ENCODE data around the gene ISM1.

The ISM1 gene

GRCh38 chr20:13251904-13252297 lies 30.8 kb downstream of the ISM1 start:
- no peak for DNase-seq (ENCODE audit: extremely low read depth in 1 of 2, low read depth in 1 of 2)

DNA sequence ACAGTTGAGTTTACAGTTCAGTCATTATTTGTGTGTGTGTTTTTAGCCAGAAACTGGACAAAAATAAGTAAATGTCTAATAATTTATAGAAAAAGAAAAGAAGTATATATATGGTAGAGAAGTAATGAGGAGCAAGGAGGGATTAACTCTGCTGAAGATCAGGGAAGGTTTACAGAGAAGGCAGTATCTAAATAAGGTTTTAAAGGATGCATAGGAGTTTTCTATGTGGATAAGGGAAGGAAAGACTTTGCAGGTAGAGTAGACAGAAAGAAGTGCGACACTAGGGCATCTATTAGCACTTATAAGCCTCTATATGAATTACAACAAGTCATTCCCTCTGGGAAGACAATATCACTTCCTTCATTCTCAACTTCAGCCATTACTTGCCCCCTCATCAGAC lies 34.3 kb downstream of the ISM1 start:
- DNase-seq (ENCODE audit: extremely low read depth in 1 of 2, low read depth in 1 of 2) = no peak

DNA sequence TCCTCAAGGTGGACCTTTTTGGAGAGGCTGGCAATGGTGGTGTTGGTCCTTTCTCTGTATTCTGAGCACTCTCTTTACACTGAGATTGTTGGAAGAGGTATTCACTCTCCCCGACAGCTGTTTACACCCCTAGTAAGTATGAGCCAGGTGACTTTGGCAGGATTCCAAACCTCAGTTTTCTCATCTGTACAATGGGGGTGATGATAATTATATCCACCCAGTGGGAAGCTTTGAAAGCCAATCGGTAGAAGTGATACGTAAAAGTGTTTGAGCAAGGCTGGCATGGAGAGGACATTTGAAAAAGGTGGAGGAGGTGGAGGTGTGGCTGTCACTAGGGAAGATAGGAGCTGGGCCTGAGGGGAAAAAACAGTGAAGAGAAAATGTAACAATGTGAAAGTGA lies 35.5 kb downstream of the ISM1 start:
- no peak for DNase-seq (ENCODE audit: extremely low read depth in 1 of 2, low read depth in 1 of 2)

DNA sequence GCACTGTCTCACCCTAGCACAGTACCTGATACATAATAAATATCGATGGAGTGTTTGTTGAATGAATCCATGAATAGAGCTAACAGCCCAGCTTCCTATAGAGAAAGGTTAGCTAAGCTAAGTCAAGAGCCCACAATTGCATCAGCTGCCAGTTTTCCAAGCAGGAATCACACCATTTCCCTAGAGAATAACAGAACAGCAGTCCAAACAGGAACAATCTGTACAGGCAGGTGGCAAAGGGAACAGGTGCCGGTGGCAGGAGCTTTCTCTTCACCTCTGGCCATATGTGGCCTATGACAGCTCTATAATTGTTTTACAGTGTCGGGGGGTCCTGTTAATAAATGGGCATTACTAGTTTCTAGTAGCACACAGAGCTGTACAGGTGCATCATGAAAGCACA lies 38.8 kb downstream of the ISM1 start:
- no peak for DNase-seq (ENCODE audit: extremely low read depth in 1 of 2, low read depth in 1 of 2)

GRCh38 chr20:13260650-13261279 lies 39.7 kb downstream of the ISM1 start:
- no peak for DNase-seq (ENCODE audit: extremely low read depth in 1 of 2, low read depth in 1 of 2)

DNA sequence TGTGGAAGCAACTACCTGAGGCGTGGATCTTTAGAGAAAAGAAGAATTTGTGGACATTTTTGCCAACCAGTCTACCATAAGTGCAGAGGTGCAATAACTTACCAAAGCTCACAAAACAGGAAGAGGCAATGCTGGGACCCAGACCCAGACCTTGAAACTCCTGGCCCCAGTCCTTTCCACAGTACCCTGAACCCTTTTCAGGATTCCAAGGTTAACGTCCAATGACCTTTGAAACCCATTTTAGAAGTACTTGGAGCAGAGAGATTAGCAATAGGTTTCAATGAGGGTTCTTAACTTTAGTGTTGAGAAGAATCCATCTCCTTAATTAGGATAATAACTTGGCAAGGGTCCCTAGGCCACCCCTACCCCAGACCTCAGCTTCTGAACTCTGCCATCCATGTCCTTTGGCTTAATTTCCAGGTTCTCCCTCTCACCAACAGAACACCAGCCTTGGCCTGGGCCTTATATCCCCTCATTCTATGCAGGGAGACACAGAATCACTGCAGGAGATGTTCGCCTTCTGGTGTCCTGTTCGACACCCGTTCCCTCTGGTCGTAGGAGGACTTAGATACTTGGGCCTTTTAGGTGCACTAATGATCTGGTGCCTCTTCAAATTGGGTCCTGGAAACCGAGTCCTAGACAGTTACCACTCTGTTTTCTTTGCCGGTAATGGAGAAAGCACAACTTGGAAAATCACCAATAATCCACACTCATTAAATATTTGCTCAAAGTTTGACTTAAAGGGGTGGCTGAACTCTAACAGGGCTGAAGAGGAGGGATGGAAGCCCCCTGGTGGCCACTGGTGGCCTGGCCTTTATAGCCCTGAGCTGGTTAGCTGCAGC lies 40.6 kb downstream of the ISM1 start:
- peak; percentile 19 to 54 for DNase-seq (ENCODE audit: extremely low read depth in 1 of 2, low read depth in 1 of 2)

- no peak for DNase-seq (ENCODE audit: extremely low read depth in 1 of 2, low read depth in 1 of 2)
These were observed 41.2 kb downstream of the ISM1 start for GRCh38 chr20:13262302-13262650.

DNA sequence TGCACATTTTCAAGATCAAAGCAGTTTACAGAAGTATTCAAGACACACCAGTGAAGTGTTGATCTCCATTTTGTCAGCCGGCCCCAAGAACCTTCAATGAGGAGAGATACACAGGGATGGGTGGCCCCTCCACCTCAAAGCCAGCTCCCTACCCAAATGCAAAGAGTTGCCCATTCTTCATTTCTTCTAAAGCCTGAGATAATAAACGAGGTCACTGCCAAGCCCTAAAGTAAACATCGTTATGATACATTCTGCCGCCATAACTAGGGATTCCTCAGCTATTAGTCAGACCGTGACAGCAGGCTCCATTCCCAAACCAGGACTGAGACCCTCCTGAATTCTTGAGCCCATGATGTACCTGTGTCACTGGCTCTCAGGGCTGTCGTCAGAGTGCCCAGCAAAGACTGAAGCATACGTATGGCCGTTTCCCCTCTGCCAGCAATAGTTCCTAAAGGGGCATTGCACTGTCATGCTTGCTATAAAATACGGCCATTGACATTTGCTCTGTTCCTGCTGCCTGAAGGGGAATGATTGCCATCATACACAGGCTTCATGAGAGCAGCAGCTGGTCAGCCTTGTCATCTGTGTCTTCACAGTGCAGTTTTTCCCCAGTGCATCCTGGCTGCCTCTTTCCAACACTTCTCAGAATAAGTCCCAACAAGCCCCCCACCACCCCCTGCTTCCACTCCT lies 41.7 kb downstream of the ISM1 start:
- DNase-seq (ENCODE audit: extremely low read depth in 1 of 2, low read depth in 1 of 2) = no peak

DNA sequence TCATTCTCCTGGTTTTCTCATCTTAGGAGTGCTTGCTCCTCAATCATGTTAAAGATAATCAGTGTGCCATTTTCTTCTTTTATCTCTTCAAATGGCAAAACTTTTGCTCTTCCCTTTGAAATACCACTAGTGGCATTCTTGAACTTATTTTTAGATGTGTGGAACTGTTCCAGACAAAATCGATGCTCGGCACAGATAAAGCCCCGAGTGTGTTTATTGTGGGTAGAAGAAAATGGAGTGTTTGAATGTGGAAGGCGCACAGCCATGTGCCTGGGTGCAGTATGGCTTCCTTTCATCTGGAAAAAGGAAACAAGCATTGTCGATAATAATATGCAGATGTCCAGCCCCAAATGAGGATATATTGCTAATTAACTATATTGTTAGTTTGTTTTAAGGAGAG lies 42.4 kb downstream of the ISM1 start:
- DNase-seq (ENCODE audit: extremely low read depth in 1 of 2, low read depth in 1 of 2) = no peak

DNA sequence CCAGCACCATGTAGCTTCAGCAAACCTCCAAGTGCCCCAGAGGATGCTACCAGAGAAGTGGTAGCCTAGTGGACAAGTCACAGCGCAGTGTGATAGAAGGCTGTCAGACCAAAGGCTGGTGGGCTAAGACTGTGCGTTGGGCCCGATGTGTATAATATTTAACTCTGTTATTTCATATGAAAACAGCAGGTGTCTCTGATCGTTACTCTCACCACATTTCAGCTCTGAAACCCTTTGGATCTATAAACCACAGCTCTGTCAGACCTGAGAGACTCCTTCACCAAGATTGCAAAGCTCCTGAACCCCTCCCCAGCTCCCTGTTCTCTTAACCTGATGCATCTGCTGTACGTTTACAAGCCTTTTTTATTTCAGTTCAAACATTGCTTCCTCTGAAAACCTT lies 43.8 kb downstream of the ISM1 start:
- DNase-seq (ENCODE audit: extremely low read depth in 1 of 2, low read depth in 1 of 2) = no peak

DNA sequence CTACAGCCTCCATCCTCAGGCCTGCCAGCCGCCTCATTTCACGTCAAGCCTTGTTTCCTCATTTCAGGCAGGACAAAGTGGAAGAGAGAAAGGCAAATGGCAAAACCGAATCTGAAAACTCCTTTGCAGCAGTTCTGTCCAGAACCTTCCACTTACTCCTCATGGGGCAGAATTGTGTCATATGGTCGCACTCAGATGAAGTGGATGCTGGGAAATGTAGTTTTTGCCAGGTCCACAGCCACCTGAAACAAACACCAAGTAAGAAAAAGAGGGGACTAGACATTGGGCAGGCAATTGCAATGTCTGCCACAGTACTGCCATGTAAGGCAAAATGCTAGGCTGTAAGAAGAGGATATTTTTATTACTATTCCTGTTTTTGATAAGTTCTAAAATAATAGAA lies 44.9 kb downstream of the ISM1 start:
- DNase-seq (ENCODE audit: extremely low read depth in 1 of 2, low read depth in 1 of 2) = no peak

- no peak for DNase-seq (ENCODE audit: extremely low read depth in 1 of 2, low read depth in 1 of 2)
These were observed 46.2 kb downstream of the ISM1 start for GRCh38 chr20:13267231-13267630.

DNA sequence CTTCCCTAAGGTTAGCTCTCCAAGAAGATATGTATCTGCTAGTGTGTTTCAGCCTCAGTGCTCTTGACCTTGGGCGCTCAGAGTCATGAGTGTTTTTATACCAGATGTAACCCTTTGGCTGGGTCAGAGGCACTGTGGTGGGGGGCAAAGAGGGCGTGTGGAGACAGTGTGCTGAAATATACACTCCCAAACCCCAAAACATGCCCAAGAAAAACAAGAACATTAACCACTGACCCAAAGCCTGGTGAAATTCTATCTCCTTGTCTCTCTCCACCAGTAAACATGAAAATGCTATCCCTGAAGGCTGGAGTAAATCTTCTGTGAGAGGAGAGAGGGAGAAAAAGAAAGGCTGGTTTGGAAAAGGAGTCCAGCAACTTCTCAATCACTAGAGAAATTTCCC lies 47.9 kb downstream of the ISM1 start:
- DNase-seq (ENCODE audit: extremely low read depth in 1 of 2, low read depth in 1 of 2) = no peak

DNA sequence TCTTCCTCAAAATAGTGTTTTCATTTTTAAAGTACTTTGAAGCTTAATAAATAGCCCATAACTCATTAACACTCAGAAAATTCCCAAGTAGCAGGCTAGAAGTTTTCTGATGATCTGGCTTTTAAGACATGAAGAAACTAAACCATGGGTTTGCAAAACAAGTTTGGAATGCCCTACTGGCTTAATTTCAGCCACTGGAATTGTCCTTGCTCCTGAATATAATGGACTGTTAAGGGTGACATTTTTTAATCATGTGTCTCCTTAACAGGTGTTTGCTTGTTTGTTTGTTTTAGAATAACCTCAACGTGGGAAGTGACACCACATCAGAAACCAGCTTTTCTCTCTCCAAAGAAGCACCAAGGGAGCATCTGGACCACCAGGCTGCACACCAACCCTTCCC lies 49.1 kb downstream of the ISM1 start:
- no peak for DNase-seq (ENCODE audit: extremely low read depth in 1 of 2, low read depth in 1 of 2)

- no peak for DNase-seq (ENCODE audit: extremely low read depth in 1 of 2, low read depth in 1 of 2)
These were observed 50.0 kb downstream of the ISM1 start for GRCh38 chr20:13271098-13271497.

DNA sequence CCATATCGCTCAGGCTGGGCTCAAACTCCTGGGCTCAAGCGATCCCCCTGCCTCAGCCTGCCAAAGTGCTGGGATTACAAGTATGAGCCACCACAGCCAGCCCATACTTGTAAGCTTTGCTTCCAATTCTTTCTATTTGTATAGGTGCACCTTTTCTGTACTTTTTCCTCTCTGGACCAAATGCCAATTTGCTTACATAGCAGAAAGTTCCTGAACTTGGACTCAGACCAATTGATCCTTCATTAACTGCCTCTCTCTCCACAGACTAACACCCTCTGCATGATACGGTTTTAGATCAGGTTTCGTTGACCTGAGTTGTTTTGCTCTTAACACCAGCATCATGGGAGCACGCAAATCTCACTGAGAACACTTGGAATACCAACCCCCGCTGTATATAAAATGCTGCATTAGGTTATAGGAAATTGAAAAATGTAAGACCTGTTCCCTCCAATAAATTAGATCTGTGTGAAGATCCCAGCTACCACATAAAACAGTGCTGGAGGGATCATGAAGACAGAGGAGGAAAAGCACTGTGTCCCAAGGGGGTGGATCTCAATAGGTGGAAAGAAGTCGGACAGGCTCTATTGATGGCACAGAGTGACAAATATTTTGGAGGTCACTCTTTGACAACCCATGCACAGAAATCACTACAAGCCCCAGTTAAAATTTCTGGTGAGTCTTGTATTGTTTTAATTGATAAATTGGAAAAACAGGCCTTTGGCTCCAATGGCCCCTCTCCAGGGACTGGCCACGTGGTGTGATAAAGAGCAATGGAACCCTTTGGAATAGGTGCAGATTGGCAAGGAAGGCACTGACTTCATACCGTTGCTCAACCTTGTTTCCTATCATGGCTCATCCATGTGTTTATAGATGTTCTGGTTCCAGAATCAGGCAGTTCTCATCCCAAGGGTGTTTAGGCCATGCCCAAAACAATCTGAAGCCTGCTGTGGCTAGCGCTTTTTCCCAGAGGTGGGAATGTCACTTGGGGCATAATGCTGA lies 51.2 kb downstream of the ISM1 start:
- DNase-seq (ENCODE audit: extremely low read depth in 1 of 2, low read depth in 1 of 2) = no peak

DNA sequence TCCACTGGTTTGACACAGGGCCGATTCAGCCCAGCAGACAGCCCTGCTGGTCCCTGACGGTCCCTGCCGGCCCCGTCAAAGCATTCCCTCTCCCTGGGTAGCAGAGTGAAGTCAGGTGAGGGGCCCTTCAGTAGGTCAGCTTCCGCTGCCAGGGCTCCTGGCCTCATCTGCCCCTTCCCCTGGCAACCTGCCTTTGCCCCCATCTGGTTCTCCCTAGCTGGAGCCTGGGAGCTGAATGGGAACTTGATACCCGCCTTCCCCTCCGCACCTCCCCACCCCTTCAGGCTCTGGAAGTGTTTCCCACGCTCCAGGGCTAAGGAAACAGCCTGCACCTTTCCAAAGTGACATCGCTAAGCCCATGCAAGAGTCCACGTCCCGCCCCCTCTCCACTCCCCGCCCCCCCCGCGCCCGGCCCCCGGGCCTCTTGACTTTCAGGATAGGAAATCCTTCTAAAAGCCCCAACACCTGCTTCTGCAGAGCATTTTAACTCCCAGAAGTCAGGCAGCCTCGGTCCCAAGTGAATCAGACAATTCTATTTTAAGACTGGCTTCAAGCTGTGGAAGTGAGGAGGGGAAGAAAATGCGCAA lies 53.3 kb downstream of the ISM1 start:
- DNase-seq (ENCODE audit: extremely low read depth in 1 of 2, low read depth in 1 of 2) = no peak

- no peak for DNase-seq (ENCODE audit: extremely low read depth in 1 of 2, low read depth in 1 of 2)
These were observed 56.0 kb downstream of the ISM1 start for GRCh38 chr20:13276945-13277541.

DNA sequence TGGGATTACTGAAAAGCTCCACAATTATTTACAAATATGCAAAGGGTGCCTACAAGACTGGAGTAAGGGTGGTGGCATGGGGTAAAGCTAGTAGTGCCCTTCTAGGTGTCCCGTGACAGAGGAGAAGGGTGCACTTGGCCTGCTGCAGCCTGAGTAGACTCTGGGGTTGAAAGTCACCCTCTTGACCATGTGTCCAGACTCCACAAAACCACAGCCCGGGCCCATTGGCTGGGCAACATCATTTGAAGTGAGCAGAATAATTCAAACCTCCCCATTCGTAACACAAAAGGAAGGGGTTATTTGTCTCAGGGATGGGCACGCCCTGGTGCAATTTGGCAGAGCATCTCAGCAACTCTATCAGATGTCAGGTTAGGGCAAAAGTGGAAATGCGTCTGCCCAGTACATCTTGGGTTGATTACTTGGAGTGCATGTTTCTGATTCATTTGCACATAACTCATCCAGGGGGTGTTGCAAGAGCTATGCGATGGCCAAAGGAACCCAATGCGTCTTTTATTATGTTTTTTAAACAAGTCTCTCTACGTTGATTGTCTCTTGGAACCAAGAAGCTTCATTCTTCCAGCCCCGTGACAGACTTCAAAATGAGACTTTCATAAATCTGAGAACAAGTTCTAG lies 56.7 kb downstream of the ISM1 start:
- no peak for DNase-seq (ENCODE audit: extremely low read depth in 1 of 2, low read depth in 1 of 2)
